Neuronal stem cell (in vitro differentiated cells): ENCODE data around the gene HDC.

Experiments used
- DNase-seq: peaks from one replicate; pipeline ENCODE4 v3.0.0-alpha.2; 2013; ENCODE audit warnings: low spot score
- H2AFZ ChIP-seq: one replicate; pipeline ENCODE4 v1.6.1; 2013; ENCODE audit warnings: mild to moderate bottlenecking, low read length, inconsistent platforms
- H2AK5ac ChIP-seq: 2 replicates; pipeline ENCODE4 v1.6.1; 2013; ENCODE audit warnings: low read depth, mild to moderate bottlenecking, inconsistent platforms, low read length, moderate library complexity, mixed read lengths
- H2BK120ac ChIP-seq: 2 replicates; pipeline ENCODE4 v1.6.1; 2013; ENCODE audit warnings: low read depth, mild to moderate bottlenecking, inconsistent platforms, low read length, moderate library complexity, mixed read lengths
- H2BK12ac ChIP-seq: one replicate; pipeline ENCODE4 v1.6.1; 2013; ENCODE audit warnings: low read length, inconsistent platforms
- H2BK15ac ChIP-seq: 2 replicates; pipeline ENCODE4 v1.6.1; 2013; ENCODE audit warnings: mild to moderate bottlenecking, low read length, inconsistent platforms, mixed read lengths
- H2BK5ac ChIP-seq: one replicate; pipeline ENCODE4 v1.6.1; 2013; ENCODE audit warnings: inconsistent platforms, mild to moderate bottlenecking, low read length, moderate library complexity
- H3K14ac ChIP-seq: one replicate; pipeline ENCODE4 v1.6.1; 2013; ENCODE audit warnings: low read length, inconsistent platforms
- H3K18ac ChIP-seq: 2 replicates; pipeline ENCODE4 v1.6.1; 2013; ENCODE audit warnings: low read length, inconsistent platforms
- H3K23ac ChIP-seq: 2 replicates; pipeline ENCODE4 v1.6.1; 2013; ENCODE audit warnings: low read depth, mild to moderate bottlenecking, mixed read lengths, low read length, inconsistent platforms; ENCODE audit not compliant: poor library complexity
- H3K27ac ChIP-seq: replicated peaks from 3 replicates; pipeline ENCODE4 v1.5.1; 2013; ENCODE audit warnings: low read length, inconsistent platforms
- H3K27me3 ChIP-seq, 3 experiments: 2 replicates each; pipeline ENCODE4 v1.6.1; 2013; ENCODE audit warnings: low read length in 3 of 3, mild to moderate bottlenecking in 2 of 3, inconsistent platforms in 1 of 3, low read depth in 1 of 3, mixed read lengths in 1 of 3, moderate library complexity in 1 of 3; ENCODE audit not compliant: control insufficient read depth in 3 of 3, insufficient read depth in 3 of 3
- H3K36me3 ChIP-seq, 2 donors: replicated peaks in 1 of 2; 2 replicates each; pipeline ENCODE4 v1.6.1; 2013; ENCODE audit warnings: low read length in 2 of 2; ENCODE audit not compliant: control insufficient read depth in 2 of 2, insufficient read depth in 2 of 2
- H3K4ac ChIP-seq: 2 replicates; pipeline ENCODE4 v1.6.1; 2013; ENCODE audit warnings: inconsistent platforms, mild to moderate bottlenecking, low read length, moderate library complexity
- H3K4me1 ChIP-seq, 2 donors: 1 replicate in 1 of 2; 2 replicates in 1 of 2; pipeline ENCODE4 v1.6.1; 2013; ENCODE audit warnings: low read length in 2 of 2, low read depth in 1 of 2; ENCODE audit not compliant: control insufficient read depth in 2 of 2, insufficient read depth in 1 of 2
- H3K4me2 ChIP-seq: one replicate; pipeline ENCODE4 v1.6.1; 2013; ENCODE audit warnings: mild to moderate bottlenecking, low read length, inconsistent platforms; ENCODE audit not compliant: insufficient read depth, poor library complexity, severe bottlenecking
- H3K4me3 ChIP-seq, 2 donors: 2 replicates each; pipeline ENCODE4 v1.5.1; 2013; ENCODE audit warnings: low read length in 2 of 2, mild to moderate bottlenecking in 2 of 2, inconsistent platforms in 1 of 2, moderate library complexity in 1 of 2
- H3K79me1 ChIP-seq: one replicate; pipeline ENCODE4 v1.6.1; 2013; ENCODE audit warnings: low read depth, mild to moderate bottlenecking, inconsistent platforms, low read length, moderate library complexity
- H3K9ac ChIP-seq: one replicate; pipeline ENCODE4 v1.6.1; 2013; ENCODE audit warnings: mild to moderate bottlenecking, low read depth, low read length, inconsistent platforms; ENCODE audit not compliant: poor library complexity
- H3K9me3 ChIP-seq, 2 donors: replicated peaks in 1 of 2; 2 replicates each; pipeline versions ENCODE3 to v1.6.1; 2013; ENCODE audit warnings: low read length in 2 of 2, mild to moderate bottlenecking in 2 of 2, inconsistent platforms in 1 of 2, low read depth in 1 of 2, mixed read lengths in 1 of 2, moderate library complexity in 1 of 2; ENCODE audit not compliant: control insufficient read depth in 2 of 2, insufficient read depth in 1 of 2
- H4K8ac ChIP-seq: one replicate; pipeline ENCODE4 v1.6.1; 2013; ENCODE audit warnings: low read depth, mild to moderate bottlenecking, inconsistent platforms, low read length, moderate library complexity
- H4K91ac ChIP-seq: one replicate; pipeline ENCODE4 v1.6.1; 2013; ENCODE audit warnings: low read length, low read depth, mild to moderate bottlenecking, inconsistent platforms; ENCODE audit not compliant: poor library complexity
- WGBS, 2 donors: extraction: QIAGEN DNeasy Blood & Tissue Kit; methylation state at CpG; one replicate each; pipeline ENCODE4 v1.1.7; 2013; ENCODE audit warnings: missing lambda C conversion rate in 2 of 2, mixed read lengths in 1 of 2; ENCODE audit not compliant: insufficient read length in 2 of 2, insufficient replicate concordance in 1 of 2; ENCODE audit errors: extremely low coverage in 2 of 2; 5-methylcytosine and 5-hydroxymethylcytosine counted together

Gene HDC

GRCh38 chr15:50277370-50277769 lies 11.8 kb upstream of the HDC start:
- Histone ChIP-seq H3K4me3 (no peak overlapping the region), H3K27ac (no peak overlapping the region), H2BK120ac (no peak overlapping the region), H3K23ac (no peak overlapping the region), H3K4me1 (peaks cover 0 to 4% of the 10 kb centered on the region in 2 donors), H3K18ac (no peak overlapping the region), H3K9me3 (no peaks in the 10 kb centered on the region), H2AK5ac (no peak overlapping the region), H4K91ac (no peak overlapping the region), H3K36me3 (peaks cover 0 to 19% of the 10 kb centered on the region in 2 donors), H2BK15ac (no peak overlapping the region), H3K79me1 (no peaks in the 10 kb centered on the region), H3K9ac (no peak overlapping the region), H2BK12ac (no peak overlapping the region), H3K4me2 (no peak overlapping the region), H3K4ac (no peak overlapping the region), H2AFZ (no peak overlapping the region), H3K27me3 (peaks cover 0 to 2% (median 0%) of the 10 kb centered on the region in 3 experiments), H4K8ac (no peak overlapping the region), H2BK5ac (no peak overlapping the region), H3K14ac (no peak overlapping the region)
- WGBS, 2 donors = no CpG with 5 or more reads among the region's 1 CpG
- DNase-seq = no peak

DNA sequence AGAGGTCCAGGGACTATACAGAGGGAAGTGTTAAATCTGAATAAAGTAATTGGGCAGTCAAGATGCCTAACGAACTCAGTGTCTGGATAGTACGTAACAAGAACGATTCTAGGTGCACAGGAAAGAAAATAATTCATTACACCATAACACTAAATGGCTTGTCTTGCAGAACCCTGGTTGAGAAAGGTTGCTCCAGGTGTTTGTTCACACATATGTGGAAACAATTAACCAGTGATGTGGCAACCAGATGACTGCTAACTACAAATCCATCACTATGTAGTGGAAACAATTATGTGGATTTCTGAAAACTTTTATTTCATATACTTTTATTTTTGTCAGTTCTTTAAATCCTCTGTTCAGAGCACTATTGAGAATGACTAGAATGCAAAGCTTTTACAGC lies 10.4 kb upstream of the HDC start:
- H4K8ac ChIP-seq = no peak overlapping the region
- H3K36me3 ChIP-seq = peaks cover 0 to 19% of the 10 kb centered on the region in 2 donors
- H3K27me3 ChIP-seq = peaks cover 0 to 2% (median 0%) of the 10 kb centered on the region in 3 experiments
- no peak overlapping the region for H3K4me2 ChIP-seq
- H3K14ac ChIP-seq = no peak overlapping the region
- no peak overlapping the region for H2AK5ac ChIP-seq
- no peaks in the 10 kb centered on the region for H3K9me3 ChIP-seq
- no peak overlapping the region for H2BK5ac ChIP-seq
- H3K27ac ChIP-seq = no peak overlapping the region
- no peak overlapping the region for H3K4ac ChIP-seq
- no peak overlapping the region for H4K91ac ChIP-seq
- H3K18ac ChIP-seq = no peak overlapping the region
- no peak overlapping the region for H3K23ac ChIP-seq
- no peak for DNase-seq
- no peak overlapping the region for H2BK15ac ChIP-seq
- H2BK120ac ChIP-seq = no peak overlapping the region
- H3K79me1 ChIP-seq = no peaks in the 10 kb centered on the region
- H3K4me3 ChIP-seq = no peak overlapping the region
- no peak overlapping the region for H2AFZ ChIP-seq
- H3K4me1 ChIP-seq = peaks cover 0 to 4% of the 10 kb centered on the region in 2 donors
- WGBS, 2 donors = no CpG with 5 or more reads among the region's 3 CpGs
- H3K9ac ChIP-seq = no peak overlapping the region
- no peak overlapping the region for H2BK12ac ChIP-seq

DNA sequence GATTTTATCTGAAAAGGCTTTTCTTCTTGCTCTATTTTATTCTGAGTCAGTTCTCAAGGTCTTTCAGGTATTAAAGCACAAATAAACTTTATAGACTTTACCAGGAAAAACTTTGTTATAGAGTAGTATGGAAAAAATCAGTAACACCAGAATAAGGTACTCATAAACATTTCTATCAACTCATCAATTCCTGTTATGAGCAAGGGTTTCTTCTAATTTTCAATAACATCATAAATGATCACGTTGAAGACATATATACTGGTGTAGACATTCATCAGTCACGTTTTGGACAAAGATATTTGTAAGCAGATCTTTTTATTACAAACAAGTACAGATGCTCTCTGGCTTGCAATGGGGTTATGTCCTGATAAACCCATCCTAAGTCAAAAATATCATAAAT lies 9.6 kb upstream of the HDC start:
- Histone ChIP-seq H3K36me3 (peaks cover 0 to 14% of the 10 kb centered on the region in 2 donors), H2BK120ac (no peak overlapping the region)

GRCh38 chr15:50267577-50267976 lies 2.1 kb upstream of the HDC start:
- Histone ChIP-seq H2BK120ac (no peak overlapping the region), H3K4ac (no peak overlapping the region), H2BK5ac (no peak overlapping the region), H2BK12ac (no peak overlapping the region), H3K4me3 (no peak overlapping the region), H3K14ac (no peak overlapping the region), H3K4me2 (no peak overlapping the region), H3K36me3 (no peaks in the 10 kb centered on the region), H3K9ac (no peak overlapping the region), H4K91ac (no peak overlapping the region), H3K27ac (no peak overlapping the region), H3K23ac (no peak overlapping the region), H2AFZ (no peak overlapping the region), H4K8ac (no peak overlapping the region), H2BK15ac (no peak overlapping the region), H3K4me1 (peaks cover 7 to 10% of the 10 kb centered on the region in 2 donors), H3K18ac (no peak overlapping the region), H3K9me3 (no peaks in the 10 kb centered on the region), H3K79me1 (no peaks in the 10 kb centered on the region), H2AK5ac (no peak overlapping the region), H3K27me3 (no peaks in the 10 kb centered on the region)
- WGBS, 2 donors = no CpG with 5 or more reads among the region's 2 CpGs
- no peak for DNase-seq

More for the DNA sequence above, 9.6 kb upstream of the HDC start:
- Histone ChIP-seq H3K4ac (no peak overlapping the region), H2BK5ac (no peak overlapping the region), H3K27ac (no peak overlapping the region), H3K18ac (no peak overlapping the region), H2AFZ (no peak overlapping the region), H3K14ac (no peak overlapping the region), H3K27me3 (peaks cover 0 to 1% (median 0%) of the 10 kb centered on the region in 3 experiments), H3K4me2 (no peak overlapping the region), H3K9me3 (no peaks in the 10 kb centered on the region), H2BK15ac (no peak overlapping the region), H4K8ac (no peak overlapping the region), H3K9ac (no peak overlapping the region), H2AK5ac (no peak overlapping the region), H3K4me3 (no peak overlapping the region), H3K4me1 (peaks cover 0 to 2% of the 10 kb centered on the region in 2 donors), H3K23ac (no peak overlapping the region), H2BK12ac (no peak overlapping the region), H3K79me1 (no peaks in the 10 kb centered on the region), H4K91ac (no peak overlapping the region)
- WGBS, 2 donors = no CpG with 5 or more reads among the region's 2 CpGs
- no peak for DNase-seq
